ENCODE measurements around the gene ARHGAP26. TPM values are rescaled to one million over a fixed set of nuclear protein-coding genes. Genes with fewer than 3 reads are reported as not detected.

ARHGAP26 gene
- total RNA-seq, 4 donors from 2014 or later: 12.4 to 49.5 (median 31.8) TPM

DNA sequence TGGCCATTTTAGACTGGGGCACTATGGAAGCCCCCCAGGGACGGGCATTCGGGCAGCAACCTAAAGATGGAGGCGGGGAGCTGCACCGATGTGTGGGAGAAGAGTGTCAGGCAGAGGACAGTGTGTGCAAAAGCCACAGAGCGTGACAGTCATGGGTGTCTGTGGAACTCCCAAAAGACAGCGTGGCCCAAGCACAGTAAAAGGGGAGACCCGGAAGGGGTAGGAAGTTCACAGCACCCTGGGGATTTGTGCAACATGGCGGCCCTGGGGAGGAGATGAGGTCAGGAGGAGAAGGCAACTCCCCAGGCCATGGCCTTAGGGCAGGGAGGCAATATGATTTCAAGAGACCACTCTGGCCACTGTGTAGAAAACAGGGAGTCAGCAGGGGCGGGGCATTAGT lies 45.4 kb upstream of the ARHGAP26 start:
- no peaks in the 10 kb centered on the region for H3K4me1 ChIP-seq
- no peaks in the 10 kb centered on the region for H3K36me3 ChIP-seq
- intact Hi-C loops (cut with DNase I; ENCODE audit: low total_unique reads): no loop called here
- no peak overlapping the region for H3K27ac ChIP-seq
- no peaks in the 10 kb centered on the region for H3K9me3 ChIP-seq
- no peaks in the 10 kb centered on the region for H3K27me3 ChIP-seq
- TF ChIP-seq, protein P1, sequence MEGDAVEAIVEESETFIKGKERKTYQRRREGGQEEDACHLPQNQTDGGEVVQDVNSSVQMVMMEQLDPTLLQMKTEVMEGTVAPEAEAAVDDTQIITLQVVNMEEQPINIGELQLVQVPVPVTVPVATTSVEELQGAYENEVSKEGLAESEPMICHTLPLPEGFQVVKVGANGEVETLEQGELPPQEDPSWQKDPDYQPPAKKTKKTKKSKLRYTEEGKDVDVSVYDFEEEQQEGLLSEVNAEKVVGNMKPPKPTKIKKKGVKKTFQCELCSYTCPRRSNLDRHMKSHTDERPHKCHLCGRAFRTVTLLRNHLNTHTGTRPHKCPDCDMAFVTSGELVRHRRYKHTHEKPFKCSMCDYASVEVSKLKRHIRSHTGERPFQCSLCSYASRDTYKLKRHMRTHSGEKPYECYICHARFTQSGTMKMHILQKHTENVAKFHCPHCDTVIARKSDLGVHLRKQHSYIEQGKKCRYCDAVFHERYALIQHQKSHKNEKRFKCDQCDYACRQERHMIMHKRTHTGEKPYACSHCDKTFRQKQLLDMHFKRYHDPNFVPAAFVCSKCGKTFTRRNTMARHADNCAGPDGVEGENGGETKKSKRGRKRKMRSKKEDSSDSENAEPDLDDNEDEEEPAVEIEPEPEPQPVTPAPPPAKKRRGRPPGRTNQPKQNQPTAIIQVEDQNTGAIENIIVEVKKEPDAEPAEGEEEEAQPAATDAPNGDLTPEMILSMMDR (IDR thresholded peaks at IDR 0.05): no peak
- TF ChIP-seq POLR2A (IDR thresholded peaks at IDR 0.05): no peak
- no peak for DNase-seq
- H3K4me3 ChIP-seq: no peak overlapping the region

DNA sequence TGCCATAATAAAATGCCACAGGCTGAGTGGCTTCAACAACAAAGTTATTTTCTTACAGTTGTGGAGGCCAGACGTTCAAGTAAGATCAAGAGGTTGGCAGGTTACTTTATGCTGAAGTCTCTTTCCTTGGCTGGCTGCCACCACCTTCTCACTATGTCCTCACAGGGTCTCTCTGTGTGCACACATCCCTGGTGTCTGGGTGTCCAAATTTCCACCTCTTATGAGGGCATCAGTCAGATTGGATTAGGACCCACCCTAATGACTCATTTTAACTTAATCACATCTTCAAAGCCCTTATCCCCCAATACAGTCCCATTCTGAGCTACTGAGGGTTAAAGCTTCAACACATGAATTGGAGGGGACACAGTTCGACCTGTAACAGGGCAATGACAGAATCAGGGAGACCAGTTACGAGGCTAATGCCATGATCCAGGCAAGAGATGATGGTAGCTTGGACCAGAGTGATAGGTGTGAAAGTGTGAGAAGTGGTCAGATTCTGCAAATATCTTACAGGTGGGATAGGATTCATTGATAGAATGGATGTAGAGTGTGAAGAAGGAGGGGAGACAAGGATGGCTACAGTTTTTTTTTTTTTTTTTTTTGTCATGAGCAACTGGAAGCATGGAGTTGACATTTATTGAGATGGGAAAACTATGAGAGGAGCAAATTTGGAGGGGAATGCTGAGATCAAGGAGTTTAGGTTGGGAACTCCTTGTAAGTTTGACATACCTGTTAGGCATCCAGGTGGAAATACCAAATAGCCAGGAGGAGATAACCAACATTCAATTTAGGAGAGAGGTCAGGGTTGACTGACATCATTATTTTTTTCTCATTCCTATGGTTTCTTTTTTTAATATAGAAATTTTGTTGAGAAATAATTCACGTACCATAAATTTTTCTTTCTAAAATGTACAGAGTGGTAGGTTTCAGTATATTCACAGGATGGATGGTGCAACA lies 44.7 kb upstream of the ARHGAP26 start:
- no peak for DNase-seq
- no peak for TF ChIP-seq POLR2A (IDR thresholded peaks at IDR 0.05)
- TF ChIP-seq, protein P1 (IDR thresholded peaks at IDR 0.05): no peak
- Histone ChIP-seq H3K27me3 (no peaks in the 10 kb centered on the region), H3K27ac (no peak overlapping the region), H3K36me3 (no peaks in the 10 kb centered on the region), H3K4me3 (no peak overlapping the region), H3K9me3 (no peaks in the 10 kb centered on the region), H3K4me1 (no peaks in the 10 kb centered on the region)
- intact Hi-C loops (cut with DNase I; ENCODE audit: low total_unique reads): no loop called here

DNA sequence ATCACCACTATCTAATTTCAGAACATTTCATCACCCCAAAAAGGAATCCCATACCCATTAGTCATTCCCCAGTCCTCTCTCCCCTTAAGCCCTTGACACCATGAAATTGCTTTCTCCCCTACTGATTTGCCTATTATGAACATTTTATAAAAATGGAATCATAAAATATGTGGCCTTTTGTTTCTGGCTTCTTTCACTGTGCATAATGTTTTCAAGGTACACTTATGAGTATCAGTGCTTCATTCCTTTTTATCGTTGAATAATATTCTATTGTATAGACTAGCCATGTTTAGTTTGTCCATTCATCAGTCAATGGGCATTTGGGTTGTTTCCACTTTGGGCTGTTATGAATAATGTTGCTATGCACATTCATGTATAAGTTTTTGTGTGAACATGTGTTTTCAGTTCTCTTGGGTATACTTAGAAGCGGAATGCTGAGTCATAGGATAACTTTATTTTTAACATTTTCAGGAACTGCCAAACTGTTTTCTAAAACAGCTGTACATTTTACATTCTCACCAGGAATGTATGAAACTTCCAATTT lies 43.9 kb upstream of the ARHGAP26 start:
- Histone ChIP-seq H3K27ac (no peak overlapping the region), H3K27me3 (no peaks in the 10 kb centered on the region), H3K4me1 (no peaks in the 10 kb centered on the region), H3K9me3 (no peaks in the 10 kb centered on the region), H3K36me3 (no peaks in the 10 kb centered on the region), H3K4me3 (no peak overlapping the region)
- DNase-seq: no peak
- TF ChIP-seq, protein P1 (IDR thresholded peaks at IDR 0.05): no peak
- no peak for TF ChIP-seq POLR2A (IDR thresholded peaks at IDR 0.05)
- intact Hi-C loops (cut with DNase I; ENCODE audit: low total_unique reads): no loop called here

DNA sequence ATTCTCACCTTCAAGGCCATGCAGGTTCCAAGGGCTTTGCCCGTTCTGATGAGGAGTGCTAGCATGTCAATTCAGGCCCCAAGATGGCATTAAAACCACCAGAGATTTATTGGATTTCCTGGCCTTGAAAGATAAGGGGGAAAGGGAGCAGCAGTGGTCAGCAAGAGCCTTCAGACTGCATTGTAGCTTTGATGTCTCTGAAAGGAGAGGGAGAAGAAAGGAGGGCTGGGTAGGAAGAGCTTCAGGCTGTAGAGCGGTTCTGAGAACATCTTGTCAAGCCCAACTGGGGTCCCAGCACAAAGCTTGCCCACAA lies 42.5 kb upstream of the ARHGAP26 start:
- Histone ChIP-seq H3K9me3 (no peaks in the 10 kb centered on the region), H3K4me3 (no peak overlapping the region), H3K27me3 (no peaks in the 10 kb centered on the region), H3K27ac (no peak overlapping the region), H3K36me3 (no peaks in the 10 kb centered on the region), H3K4me1 (no peaks in the 10 kb centered on the region)
- TF ChIP-seq POLR2A (IDR thresholded peaks at IDR 0.05): no peak
- TF ChIP-seq, protein P1 (IDR thresholded peaks at IDR 0.05): no peak
- intact Hi-C loops (cut with DNase I; ENCODE audit: low total_unique reads): no loop called here
- DNase-seq: no peak
